OCI-LY3 (cell line): ENCODE results near the gene KIF18B.

ENCODE experiments used
- CTCF ChIP-seq: fragments of 200-600, 300-600 bp; sonication (generic); IDR thresholded peaks from 2 replicates; pipeline ENCODE4 v1.5.1; 2014; ENCODE audit warnings: antibody characterized with exemption, low read length, low read depth
- EZH2phosphoT487 ChIP-seq: fragments of 200-600 bp; shearing (Covaris generic); IDR thresholded peaks from 2 replicates; pipeline ENCODE4 v1.6.1; 2018; ENCODE audit warnings: antibody characterized with exemption, mixed run types, low read depth

DNA sequence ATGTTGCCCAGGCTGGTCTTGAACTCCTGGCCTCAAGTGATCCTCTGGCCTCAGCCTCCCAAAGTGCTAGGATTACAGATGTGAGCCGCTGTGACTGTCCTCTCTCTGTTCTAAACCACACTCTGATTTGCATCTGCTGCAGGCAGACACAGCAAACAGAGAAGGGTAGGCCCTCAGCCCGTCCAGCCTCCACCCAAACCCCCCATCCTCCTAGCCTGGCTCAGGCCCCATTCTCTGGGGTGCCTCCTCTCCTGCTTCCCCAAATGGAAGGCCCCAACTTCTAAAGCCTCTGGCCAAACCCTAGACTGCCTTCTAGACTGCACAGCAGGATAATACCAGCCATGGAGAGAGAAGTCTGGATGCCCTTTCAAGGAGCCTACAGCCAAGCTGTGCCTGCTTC is 28.2 kb downstream of the KIF18B start:
- TF ChIP-seq CTCF = no peak
- no peak for TF ChIP-seq EZH2phosphoT487
